GM21367 (cell line): Measurements from ENCODE around the gene XPC.
"Not testable (repeated sequence)": the region's sequence is repeated elsewhere in the genome, so short reads cannot be mapped to it uniquely, and the experiment has no call there.

ENCODE experiments used
- ATAC-seq: cut with Tn5 transposase; IDR thresholded peaks from one replicate; pipeline ENCODE4 v1.9.1; 2021; ENCODE audit not compliant: unreplicated experiment

Gene XPC

DNA sequence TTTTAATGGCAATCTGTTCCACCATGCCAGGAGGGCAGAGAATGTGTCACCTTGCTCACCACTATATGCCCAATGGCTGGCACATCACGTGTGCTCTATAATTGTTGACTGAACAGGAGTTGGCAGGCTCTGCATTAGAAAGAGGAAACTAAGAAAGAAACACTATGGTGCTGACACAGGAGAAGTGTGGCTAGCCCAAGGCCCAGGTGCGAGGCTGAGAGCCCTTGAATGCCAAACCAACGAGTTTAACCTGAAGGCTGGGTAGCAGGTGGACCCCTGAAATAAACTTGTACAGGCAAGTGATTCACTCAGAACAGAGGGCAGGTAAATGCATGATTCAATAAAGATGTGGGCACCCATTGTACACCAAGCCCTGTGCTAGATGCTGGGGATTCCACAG, 56.1 kb downstream of the XPC start:
- no peak for ATAC-seq

GRCh38 chr3:14121859-14122258, 56.5 kb downstream of the XPC start:
- no peak for ATAC-seq

DNA sequence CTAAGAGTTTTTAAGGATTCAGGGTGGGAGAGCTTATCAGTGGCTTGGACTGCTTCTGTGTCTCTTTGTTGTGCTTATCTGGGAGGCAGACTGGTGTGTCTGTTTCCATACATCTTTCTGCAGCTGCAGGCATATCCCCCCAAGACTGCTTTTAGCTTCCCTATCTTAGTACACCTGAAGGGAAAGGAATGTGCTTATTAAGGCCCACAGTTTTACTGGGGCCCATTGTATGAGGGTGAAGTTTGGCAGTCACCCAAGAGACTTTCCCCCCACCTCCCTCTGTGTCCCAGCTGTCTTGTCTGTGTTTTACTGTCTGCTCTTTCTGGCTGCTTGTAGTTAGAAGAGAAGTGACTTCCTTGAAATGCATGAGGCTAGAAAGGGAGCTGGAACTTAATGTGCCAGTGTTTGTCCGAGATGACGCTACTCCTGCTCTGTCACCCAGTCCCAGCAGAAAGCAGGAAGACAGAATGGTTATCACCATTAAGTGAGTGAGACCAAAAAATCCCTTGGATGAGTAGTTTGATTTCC, 57.4 kb downstream of the XPC start:
- ATAC-seq: not testable (repeated sequence)

GRCh38 chr3:14120111-14120920, 58.1 kb downstream of the XPC start:
- ATAC-seq: no peak

DNA sequence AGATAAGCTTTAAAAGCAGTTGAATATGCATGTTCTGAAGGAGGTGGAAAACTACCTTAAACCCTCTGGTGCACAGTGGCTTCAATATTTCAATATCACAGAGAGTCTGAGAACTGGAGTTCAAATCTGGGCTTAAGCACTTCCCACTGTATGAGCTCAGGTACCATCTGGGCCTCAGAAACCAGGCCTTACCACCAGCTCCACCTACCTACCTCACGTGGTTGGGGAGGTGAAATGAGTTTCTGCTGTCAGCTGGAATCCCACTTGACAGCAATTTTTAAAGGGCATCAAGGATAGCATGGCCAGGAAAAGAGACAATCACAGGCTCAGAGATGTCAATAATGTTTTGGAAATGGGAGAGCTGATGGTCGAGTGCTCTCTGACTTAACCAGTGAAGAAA, 58.8 kb downstream of the XPC start:
- no peak for ATAC-seq

DNA sequence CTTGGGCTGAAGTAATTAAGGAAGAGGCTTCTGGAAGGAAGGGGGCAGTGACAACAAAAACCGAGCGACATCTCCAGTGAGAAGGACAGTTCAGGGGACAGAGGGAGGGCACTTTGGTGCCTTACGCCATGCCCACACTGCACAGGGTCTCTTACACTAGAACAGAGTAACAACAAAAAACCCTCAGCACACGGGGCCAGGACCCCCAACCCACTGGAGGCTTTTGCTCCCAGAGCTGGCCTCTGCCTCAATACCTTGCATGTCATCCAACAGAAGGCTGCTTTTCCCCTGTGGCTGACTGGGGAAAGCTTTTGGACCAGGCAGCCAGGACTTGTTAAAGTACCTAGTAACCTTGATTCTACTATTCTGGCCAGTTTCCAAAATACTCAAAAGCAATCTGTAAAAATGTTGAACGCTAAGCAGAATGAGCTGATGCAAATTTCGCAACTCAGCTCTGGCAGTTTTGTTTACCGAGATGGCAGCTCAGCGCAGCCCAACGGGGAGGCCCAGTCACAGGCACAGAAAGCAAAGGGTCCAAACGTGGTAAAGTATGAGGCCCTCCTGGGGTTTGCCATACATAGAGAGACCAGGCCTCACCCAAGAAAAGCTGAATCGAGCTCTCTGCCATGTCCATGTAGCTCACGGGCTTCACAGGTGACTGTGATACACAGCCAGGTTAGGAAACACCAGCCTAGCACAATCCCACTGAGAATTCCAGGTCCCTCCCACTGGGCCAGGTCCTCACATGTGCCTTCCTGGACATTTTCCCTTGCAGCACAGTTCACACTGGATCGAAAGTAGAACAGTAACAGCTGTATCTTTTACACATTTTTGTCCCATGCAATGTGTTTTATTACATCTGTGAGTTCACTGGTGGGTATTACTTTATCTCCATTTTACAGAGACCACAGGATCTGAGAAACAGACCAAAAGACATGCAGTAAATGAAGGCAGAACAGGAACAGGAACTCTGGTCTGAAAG, 59.7 kb downstream of the XPC start:
- no peak for ATAC-seq

- ATAC-seq: no peak
These were observed 60.7 kb downstream of the XPC start for GRCh38 chr3:14117468-14118399.

DNA sequence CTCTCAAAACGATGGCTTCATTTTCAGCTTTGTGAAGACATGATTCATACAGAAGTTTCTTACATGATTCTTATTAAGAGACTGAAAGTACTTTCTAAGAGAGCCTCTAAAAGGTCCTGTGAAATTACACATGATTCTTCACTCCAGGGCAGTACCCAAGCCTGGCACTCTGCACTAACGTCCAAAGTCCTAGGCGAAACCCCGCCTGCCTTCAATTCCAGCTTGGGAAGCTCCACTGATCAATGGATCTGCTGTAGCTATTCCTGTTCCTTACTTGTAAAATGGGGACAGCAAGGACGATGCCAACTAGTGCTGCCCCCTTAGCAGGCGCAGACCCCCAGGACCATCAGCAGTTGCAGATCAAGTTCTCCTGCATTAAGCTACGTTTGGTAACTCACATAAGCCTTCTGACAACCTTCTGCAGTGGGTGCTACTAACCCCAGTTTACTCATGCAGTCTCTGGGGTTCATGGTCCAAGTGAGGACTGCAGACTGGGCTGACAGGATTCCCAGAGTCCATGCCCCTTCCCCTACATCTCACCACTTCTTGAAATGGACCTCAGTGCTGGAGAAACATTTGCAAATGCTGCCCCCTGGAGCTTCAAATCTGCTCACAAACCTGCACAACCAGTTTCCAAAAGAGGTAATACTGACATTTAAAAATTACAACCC, 64.3 kb downstream of the XPC start:
- ATAC-seq: no peak

DNA sequence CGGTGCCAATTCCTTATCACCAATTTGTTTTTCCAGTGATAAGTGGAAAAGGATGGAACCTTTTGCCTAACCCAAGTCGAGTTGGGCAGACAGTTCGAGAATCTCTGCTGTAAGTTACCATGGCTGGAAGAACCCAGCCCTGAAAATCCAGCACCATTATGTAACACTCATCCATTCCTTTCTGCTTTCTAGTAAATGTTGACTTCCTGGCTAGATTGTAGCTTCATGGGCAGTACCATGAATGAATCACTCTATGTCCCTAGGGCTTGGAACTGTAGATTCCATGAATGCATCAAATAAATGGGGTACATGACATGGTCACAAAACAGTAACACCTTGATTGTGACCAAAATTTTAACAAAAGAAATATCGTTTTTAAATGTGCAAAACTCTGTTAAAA, 67.7 kb downstream of the XPC start:
- ATAC-seq: no peak

DNA sequence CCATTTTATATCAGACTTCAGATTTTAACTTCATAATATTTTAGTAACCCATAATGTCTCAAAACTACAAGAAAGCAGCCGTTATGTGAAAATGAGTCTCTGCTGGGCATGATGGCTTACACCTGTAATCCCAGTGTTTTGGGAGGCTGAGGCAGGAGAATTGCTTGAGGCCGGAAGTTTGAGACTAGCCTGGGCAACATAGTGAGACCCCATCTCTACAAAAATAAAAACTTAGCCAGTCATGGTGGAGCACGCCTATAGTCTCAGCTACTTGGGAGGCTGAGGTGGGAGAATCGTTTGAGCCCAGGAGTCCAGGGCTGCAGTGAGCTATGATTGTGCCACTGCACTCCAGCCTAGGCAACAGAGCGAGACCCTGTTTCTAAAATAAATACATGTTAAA, 68.6 kb downstream of the XPC start:
- not testable (repeated sequence) for ATAC-seq

GRCh38 chr3:14097616-14098391, 80.6 kb downstream of the XPC start:
- ATAC-seq: no peak

- ATAC-seq: no peak
These were observed 81.7 kb downstream of the XPC start for GRCh38 chr3:14096742-14097141.
